ENCODE results near the gene PRDM16.

DNA sequence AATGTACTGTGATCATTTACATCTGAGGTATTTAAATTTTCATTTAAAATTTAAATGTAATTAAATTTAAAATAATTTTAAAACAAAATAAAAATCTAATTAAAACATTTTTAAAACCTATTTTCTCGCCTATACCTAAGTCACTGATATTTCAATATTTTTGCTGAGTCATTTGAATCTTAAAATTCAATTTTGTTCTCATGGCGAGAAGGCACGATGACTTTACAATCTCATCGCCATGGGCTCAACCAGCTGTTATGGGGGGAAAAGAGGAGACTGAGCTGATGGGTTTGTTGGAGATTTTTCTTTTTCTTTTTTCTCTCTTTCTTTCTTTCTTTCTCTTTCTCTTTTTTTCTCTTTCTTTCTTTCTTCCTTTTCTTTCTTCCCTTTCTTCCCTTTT is 89.3 kb downstream of the PRDM16 start:
- no peak for TF ChIP-seq EZH2 (IDR thresholded peaks at IDR 0.05; ENCODE audit: low read depth, low read length, severe bottlenecking)
- TF ChIP-seq, protein P1, sequence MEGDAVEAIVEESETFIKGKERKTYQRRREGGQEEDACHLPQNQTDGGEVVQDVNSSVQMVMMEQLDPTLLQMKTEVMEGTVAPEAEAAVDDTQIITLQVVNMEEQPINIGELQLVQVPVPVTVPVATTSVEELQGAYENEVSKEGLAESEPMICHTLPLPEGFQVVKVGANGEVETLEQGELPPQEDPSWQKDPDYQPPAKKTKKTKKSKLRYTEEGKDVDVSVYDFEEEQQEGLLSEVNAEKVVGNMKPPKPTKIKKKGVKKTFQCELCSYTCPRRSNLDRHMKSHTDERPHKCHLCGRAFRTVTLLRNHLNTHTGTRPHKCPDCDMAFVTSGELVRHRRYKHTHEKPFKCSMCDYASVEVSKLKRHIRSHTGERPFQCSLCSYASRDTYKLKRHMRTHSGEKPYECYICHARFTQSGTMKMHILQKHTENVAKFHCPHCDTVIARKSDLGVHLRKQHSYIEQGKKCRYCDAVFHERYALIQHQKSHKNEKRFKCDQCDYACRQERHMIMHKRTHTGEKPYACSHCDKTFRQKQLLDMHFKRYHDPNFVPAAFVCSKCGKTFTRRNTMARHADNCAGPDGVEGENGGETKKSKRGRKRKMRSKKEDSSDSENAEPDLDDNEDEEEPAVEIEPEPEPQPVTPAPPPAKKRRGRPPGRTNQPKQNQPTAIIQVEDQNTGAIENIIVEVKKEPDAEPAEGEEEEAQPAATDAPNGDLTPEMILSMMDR (IDR thresholded peaks at IDR 0.05; ENCODE audit: control extremely low read depth in 1 of 3, insufficient read depth in 1 of 3, low read depth in 1 of 3, low read length in 3 of 3): no peak

Measured in H1 (cell line).